Mucosa of descending colon (tissue), 3 donors: Measurements from ENCODE around the gene KCNK10. TPM values are rescaled to one million over a fixed set of nuclear protein-coding genes. Genes with fewer than 3 reads are reported as not detected.

Experiments used
- ATAC-seq: fragments of 200-7000 bp; cut with Tn5 transposase; one replicate; pipeline ENCODE4 v1.9.1; 2020; ENCODE audit warnings: mild to moderate bottlenecking, moderate library complexity
- DNase-seq, 3 donors: peaks; one replicate each; pipeline ENCODE4 v3.0.0-alpha.2; 2020
- H3K36me3 ChIP-seq: fragments of 200-600 bp; one replicate; pipeline ENCODE4 v1.8.0; 2021; ENCODE audit warnings: low read depth, mild to moderate bottlenecking
- H3K4me1 ChIP-seq: fragments of 200-600 bp; one replicate; pipeline ENCODE4 v1.8.0; 2021; ENCODE audit warnings: low read depth, mild to moderate bottlenecking
- H3K4me3 ChIP-seq: fragments of 200-600 bp; one replicate; pipeline ENCODE4 v1.8.0; 2021; ENCODE audit warnings: mild to moderate bottlenecking
- H3K9me3 ChIP-seq: fragments of 200-600 bp; one replicate; pipeline ENCODE4 v1.8.0; 2021; ENCODE audit warnings: mild to moderate bottlenecking
- intact Hi-C, 2 donors: fragments of 100-400 bp; cut with DNase I in 1 of 2; cut with micrococcal nuclease in 1 of 2; formaldehyde crosslinking; loops; one replicate each; pipeline versions ENCODE4 v1.11.0 to v1.11.1; 2022; cut with DNase I, micrococcal nuclease
- long read RNA-seq, 2 donors: library from polyadenylated mRNA; unstranded; transcript quantifications; one replicate each; pipeline ENCODE4 v2.0.0, GENCODE V29; 2019 to 2021
- total RNA-seq, 3 donors: library from RNA; stranded (reverse); fragmentation: NEBNext Ultra II Directional in 2 of 3; extraction: Animal tissue kit (Norgen Biotek cat#: 25700) in 2 of 3; gene quantifications; one replicate each; pipeline versions ENCODE4 v1.2.1 to v1.2.4, GENCODE V29; 2021 to 2023
- TF ChIP-seq, protein P1 (sequence below): fragments of 200-600 bp; IDR thresholded peaks from one replicate; pipeline ENCODE4 v1.8.0; 2022; ENCODE audit warnings: antibody characterized with exemption, mild to moderate bottlenecking
- donor health status: DM: no; HTN: no; CAD: no; lungs with moderate emphysema.
- donor health status: DM: no; HTN: no; CAD: no.
- donor health status: DM: no; HTN: yes; CAD: no.

KCNK10 gene, protein sequence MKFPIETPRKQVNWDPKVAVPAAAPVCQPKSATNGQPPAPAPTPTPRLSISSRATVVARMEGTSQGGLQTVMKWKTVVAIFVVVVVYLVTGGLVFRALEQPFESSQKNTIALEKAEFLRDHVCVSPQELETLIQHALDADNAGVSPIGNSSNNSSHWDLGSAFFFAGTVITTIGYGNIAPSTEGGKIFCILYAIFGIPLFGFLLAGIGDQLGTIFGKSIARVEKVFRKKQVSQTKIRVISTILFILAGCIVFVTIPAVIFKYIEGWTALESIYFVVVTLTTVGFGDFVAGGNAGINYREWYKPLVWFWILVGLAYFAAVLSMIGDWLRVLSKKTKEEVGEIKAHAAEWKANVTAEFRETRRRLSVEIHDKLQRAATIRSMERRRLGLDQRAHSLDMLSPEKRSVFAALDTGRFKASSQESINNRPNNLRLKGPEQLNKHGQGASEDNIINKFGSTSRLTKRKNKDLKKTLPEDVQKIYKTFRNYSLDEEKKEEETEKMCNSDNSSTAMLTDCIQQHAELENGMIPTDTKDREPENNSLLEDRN
- 1 to 10 TPM; 1.7 to 2.1 (median 2.0) TPM for total RNA-seq
- long read RNA-seq, donor 1, partial matches to known transcripts: 0 of 1 reads
- long read RNA-seq, donor 1, other reads (novel, unspliced or antisense): 0 of 1 reads
- long read RNA-seq, donor 2, partial matches to known transcripts: 0 of 2 reads
- long read RNA-seq, donor 2, other reads (novel, unspliced or antisense): 0 of 2 reads

DNA sequence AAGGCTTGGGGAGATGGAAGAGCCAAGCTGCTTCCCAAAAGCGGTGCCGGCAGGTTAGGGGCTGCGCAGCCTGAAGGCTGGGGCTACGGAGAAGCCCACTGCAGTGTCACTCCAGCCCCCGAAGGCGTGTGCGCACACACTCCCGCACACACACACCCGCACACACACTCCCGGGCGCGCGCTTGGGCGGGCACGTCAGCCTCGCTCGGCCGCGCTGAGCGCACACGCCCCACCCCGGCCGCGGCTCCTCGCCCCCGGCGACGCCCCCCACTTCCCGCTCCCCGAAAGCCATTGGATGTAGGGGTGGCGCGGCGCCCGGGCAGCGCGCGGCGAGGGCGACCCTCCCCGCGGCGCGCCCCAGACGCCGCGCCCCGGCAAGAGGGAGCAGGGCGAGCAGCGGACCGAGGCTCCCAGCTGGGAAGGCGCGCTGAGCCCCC lies at the start of gene KCNK10:
Gene KCNK10, minus strand, starts transcription at position 184 of the 437 bp plus-strand sequence. CDS start 471 bp downstream, outside the sequence.
- Histone ChIP-seq H3K4me1 (peaks cover 6% of the 10 kb centered on the region), H3K9me3 (no peaks in the 10 kb centered on the region), H3K4me3 (no peak within 1 kb of the TSS), H3K36me3 (no peaks in the 10 kb centered on the region)
- no peak for DNase-seq
- TF ChIP-seq, protein P1, sequence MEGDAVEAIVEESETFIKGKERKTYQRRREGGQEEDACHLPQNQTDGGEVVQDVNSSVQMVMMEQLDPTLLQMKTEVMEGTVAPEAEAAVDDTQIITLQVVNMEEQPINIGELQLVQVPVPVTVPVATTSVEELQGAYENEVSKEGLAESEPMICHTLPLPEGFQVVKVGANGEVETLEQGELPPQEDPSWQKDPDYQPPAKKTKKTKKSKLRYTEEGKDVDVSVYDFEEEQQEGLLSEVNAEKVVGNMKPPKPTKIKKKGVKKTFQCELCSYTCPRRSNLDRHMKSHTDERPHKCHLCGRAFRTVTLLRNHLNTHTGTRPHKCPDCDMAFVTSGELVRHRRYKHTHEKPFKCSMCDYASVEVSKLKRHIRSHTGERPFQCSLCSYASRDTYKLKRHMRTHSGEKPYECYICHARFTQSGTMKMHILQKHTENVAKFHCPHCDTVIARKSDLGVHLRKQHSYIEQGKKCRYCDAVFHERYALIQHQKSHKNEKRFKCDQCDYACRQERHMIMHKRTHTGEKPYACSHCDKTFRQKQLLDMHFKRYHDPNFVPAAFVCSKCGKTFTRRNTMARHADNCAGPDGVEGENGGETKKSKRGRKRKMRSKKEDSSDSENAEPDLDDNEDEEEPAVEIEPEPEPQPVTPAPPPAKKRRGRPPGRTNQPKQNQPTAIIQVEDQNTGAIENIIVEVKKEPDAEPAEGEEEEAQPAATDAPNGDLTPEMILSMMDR: no peak
- ATAC-seq: no peak
- intact Hi-C loops: no loop called here

DNA sequence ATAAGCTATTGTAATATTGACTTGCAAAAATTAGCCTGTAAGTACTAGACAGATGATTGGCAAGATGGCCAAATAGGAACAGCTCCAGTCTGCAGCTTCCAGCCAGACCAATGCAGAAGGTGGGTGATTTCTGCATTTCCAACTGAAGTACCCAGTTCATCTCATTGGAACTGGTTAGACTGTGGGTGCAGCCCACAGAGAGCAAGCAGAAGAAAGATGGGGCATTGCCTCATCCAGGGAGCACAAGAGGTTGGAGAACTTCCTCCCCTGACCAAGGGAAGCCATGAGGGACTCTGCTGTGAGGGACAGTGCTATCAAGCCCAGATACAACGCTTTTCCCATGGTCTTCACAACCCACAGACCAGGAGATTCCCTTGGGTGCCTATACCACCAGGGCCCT lies 46.4 kb upstream of the KCNK10 start:
- H3K4me3 ChIP-seq: no peak overlapping the region
- TF ChIP-seq, protein P1: no peak
- intact Hi-C loops: no loop called here
- DNase-seq: no peak
- no peaks in the 10 kb centered on the region for H3K36me3 ChIP-seq
- no peaks in the 10 kb centered on the region for H3K4me1 ChIP-seq
- ATAC-seq: no peak
- peaks cover 2% of the 10 kb centered on the region for H3K9me3 ChIP-seq

DNA sequence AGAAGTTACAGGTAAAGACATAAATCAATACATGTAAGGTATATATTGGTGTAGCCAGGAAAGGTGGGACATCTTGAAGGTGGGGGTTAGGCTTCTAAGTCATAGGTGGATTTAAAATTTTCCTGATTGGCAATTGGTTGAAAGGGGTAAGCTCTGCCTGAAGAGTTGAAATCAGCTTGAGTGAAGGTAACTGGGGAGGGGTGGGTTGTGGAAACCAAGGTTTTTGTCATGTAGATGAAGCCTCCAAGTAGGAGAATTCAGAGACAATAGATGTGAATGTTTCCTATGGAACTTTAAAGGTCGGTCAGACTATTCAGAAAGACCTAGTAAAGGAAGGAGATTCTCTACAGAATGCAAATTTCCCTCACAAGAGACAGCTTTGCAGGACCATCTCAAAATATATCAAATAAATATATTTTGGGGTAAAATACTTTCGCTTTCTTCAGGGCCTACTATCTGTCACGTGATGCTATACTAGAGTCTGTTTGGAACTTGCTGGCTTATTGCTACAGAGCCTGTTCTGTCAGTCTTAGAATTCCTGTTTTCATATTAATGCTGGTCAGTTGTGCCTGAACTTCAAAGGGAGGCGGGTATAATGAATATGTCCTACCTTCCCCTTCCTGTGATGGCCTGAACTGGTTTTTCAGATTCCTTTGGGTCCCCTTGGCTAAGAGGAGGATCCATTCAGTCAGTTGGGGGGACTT lies 41.8 kb upstream of the KCNK10 start:
- intact Hi-C loops: no loop called here
- TF ChIP-seq, protein P1: no peak
- Histone ChIP-seq H3K9me3 (no peaks in the 10 kb centered on the region), H3K4me1 (no peaks in the 10 kb centered on the region), H3K36me3 (no peaks in the 10 kb centered on the region), H3K4me3 (no peak overlapping the region)
- ATAC-seq: no peak
- no peak for DNase-seq

DNA sequence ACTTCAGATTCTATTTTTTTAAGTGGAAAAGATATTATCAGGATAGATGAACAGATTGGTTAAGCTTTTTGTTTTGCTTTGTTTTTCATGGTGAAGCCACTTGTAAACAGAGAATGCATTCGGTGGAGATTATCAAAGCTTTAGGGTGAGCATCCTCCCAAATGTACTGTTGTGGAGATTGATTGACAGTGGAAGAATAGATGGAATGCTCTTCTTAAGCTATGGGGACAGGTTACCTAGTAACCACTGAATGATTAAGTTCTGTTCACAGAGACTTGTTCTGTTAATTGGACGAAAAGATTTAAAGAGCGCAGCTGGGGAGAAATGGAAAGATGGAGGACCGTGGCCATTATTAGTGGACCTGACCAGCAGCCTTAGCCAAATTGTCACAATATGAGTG lies 40.6 kb upstream of the KCNK10 start:
- intact Hi-C loops: no loop called here
- Histone ChIP-seq H3K4me3 (no peak overlapping the region), H3K4me1 (no peaks in the 10 kb centered on the region), H3K36me3 (no peaks in the 10 kb centered on the region), H3K9me3 (no peaks in the 10 kb centered on the region)
- no peak for DNase-seq
- TF ChIP-seq, protein P1: no peak
- ATAC-seq: no peak

DNA sequence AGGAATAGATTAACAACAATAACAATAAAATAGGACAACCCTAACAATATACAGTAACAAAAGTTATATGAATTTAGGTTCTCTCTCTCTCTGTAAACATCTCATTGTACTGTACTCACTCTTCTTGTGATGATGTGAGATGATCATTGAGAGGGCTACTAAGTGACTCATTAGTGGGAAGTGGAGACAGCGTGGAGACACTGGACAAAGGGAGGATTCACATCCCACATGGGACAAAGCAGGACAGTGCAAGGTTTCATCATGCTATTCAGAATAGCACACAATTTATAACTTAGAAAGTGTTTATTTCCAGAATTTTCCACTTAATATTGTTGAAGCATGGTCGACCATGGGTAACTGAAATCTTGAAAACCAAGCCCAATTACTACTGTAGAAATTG lies 36.4 kb upstream of the KCNK10 start:
- intact Hi-C loops: no loop called here

More for the DNA sequence above, 36.4 kb upstream of the KCNK10 start:
- Histone ChIP-seq H3K4me3 (no peak overlapping the region), H3K9me3 (no peaks in the 10 kb centered on the region), H3K36me3 (no peaks in the 10 kb centered on the region), H3K4me1 (no peaks in the 10 kb centered on the region)
- ATAC-seq (no peak), DNase-seq (no peak)
- TF ChIP-seq, protein P1: no peak
